Fibroblast of lung (primary cell): ENCODE measurements around the gene SPATA16. TPM values are rescaled to one million over a fixed set of nuclear protein-coding genes. Genes with fewer than 3 reads are reported as not detected.

Experiments used
- DNase-seq, 2 donors: peaks; one replicate each; pipeline versions ENCODE4 v3.0.0 to v3.0.0-alpha.2; 2010; ENCODE audit warnings: low read depth in 2 of 2
- H2AFZ ChIP-seq: 2 replicates; pipeline ENCODE4 v1.5.1; 2012; ENCODE audit warnings: low read length, control low read depth, inconsistent platforms
- H3K27ac ChIP-seq: 2 replicates; pipeline ENCODE4 v1.5.1; 2011; ENCODE audit warnings: low read length, control low read depth; ENCODE audit not compliant: insufficient read depth
- H3K27me3 ChIP-seq: 2 replicates; pipeline ENCODE4 v1.5.1; 2011; ENCODE audit warnings: mild to moderate bottlenecking, low read length; ENCODE audit not compliant: control insufficient read depth, insufficient read depth
- H3K36me3 ChIP-seq: 2 replicates; pipeline ENCODE4 v1.5.1; 2011; ENCODE audit warnings: low read length; ENCODE audit not compliant: control insufficient read depth, insufficient read depth
- H3K4me1 ChIP-seq: 2 replicates; pipeline ENCODE4 v1.5.1; 2011; ENCODE audit warnings: low read length; ENCODE audit not compliant: control insufficient read depth, insufficient read depth; ENCODE audit errors: extremely low read depth
- H3K4me2 ChIP-seq: 2 replicates; pipeline ENCODE4 v1.5.1; 2011; ENCODE audit warnings: low read length, control low read depth; ENCODE audit not compliant: insufficient read depth; ENCODE audit errors: extremely low read depth
- H3K4me3 ChIP-seq, 4 experiments: fragments of 200-600 bp in 1 of 4; sonication (generic) in 1 of 4; replicated peaks in 1 of 4; 2 replicates each; pipeline ENCODE4 v1.5.1; 2011 to 2016; ENCODE audit warnings: low read length in 4 of 4, low read depth in 3 of 4, mild to moderate bottlenecking in 3 of 4, control low read depth in 2 of 4, inconsistent platforms in 1 of 4, mixed read lengths in 1 of 4; ENCODE audit not compliant: insufficient read depth in 1 of 4; ENCODE audit errors: control extremely low read depth in 1 of 4
- H3K79me2 ChIP-seq: 2 replicates; pipeline ENCODE4 v1.5.1; 2012; ENCODE audit warnings: mild to moderate bottlenecking, low read length, inconsistent platforms; ENCODE audit not compliant: control insufficient read depth, insufficient read depth
- H3K9ac ChIP-seq: 2 replicates; pipeline ENCODE4 v1.5.1; 2011; ENCODE audit warnings: mild to moderate bottlenecking, low read length, control low read depth; ENCODE audit not compliant: insufficient read depth
- H3K9me3 ChIP-seq: 2 replicates; pipeline ENCODE4 v1.5.1; 2012; ENCODE audit warnings: low read depth, low read length; ENCODE audit not compliant: control insufficient read depth, insufficient read depth
- H4K20me1 ChIP-seq: 2 replicates; pipeline ENCODE4 v1.5.1; 2011; ENCODE audit warnings: low read length; ENCODE audit not compliant: control insufficient read depth, insufficient read depth; ENCODE audit errors: extremely low read depth
- EZH2 ChIP-seq: IDR thresholded peaks from 2 replicates; pipeline ENCODE4 v1.5.1; 2012; ENCODE audit warnings: low read length, control low read depth, mild to moderate bottlenecking; ENCODE audit errors: missing control alignments
- polyA plus RNA-seq, 2 donors: library from polyadenylated mRNA; depleted of rRNA in 1 of 2; stranded (reverse) in 1 of 2; unstranded in 1 of 2; fragments of >200 nt; gene quantifications; 2 replicates each; pipeline ENCODE4 v1.2.1, GENCODE V29; 2011 to 2012; ENCODE audit warnings: missing spikeins in 1 of 2
- total RNA-seq: library from RNA; depleted of rRNA; stranded (reverse); fragments of >200 nt; gene quantifications from 2 replicates; pipeline ENCODE4 v1.2.1, GENCODE V29; 2014
- TF ChIP-seq, protein P1 (sequence below), 2 donors: IDR thresholded peaks in 1 of 2; conservative IDR thresholded peaks in 1 of 2; 1 replicate in 1 of 2; 2 replicates in 1 of 2; pipeline ENCODE4 v1.5.1; 2011 to 2012; ENCODE audit warnings: low read length in 2 of 2, control low read depth in 1 of 2, inconsistent platforms in 1 of 2, low read depth in 1 of 2, mild to moderate bottlenecking in 1 of 2

SPATA16 gene
- total and polyA plus RNA-seq, 2 donors (not counting 1 experiment from before 2014, with no cell fraction given), result not detected

DNA sequence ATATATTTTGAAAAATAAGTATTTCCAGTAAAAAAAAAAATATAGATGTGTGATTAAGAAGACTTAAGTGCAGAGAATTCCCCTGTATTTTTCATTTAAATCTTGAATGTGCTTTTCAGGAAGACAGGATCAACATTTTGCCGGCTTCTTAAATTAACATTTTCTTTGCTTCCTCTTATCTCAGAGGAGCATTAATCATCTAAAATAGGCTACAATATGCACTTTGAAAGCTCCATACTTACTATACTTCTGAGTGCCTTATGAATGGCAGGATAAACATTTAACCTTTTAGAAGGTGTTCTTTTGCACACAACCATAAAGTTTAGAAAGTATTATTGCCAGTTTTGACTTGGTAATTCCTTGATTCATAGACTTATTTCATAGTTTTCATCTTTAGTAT is 226.2 kb downstream of the SPATA16 start:
- H2AFZ ChIP-seq, result no peak overlapping the region
- no peak overlapping the region for H3K4me3 ChIP-seq
- no peaks in the 10 kb centered on the region for H3K79me2 ChIP-seq
- no peaks in the 10 kb centered on the region for H3K9me3 ChIP-seq
- TF ChIP-seq, protein P1, sequence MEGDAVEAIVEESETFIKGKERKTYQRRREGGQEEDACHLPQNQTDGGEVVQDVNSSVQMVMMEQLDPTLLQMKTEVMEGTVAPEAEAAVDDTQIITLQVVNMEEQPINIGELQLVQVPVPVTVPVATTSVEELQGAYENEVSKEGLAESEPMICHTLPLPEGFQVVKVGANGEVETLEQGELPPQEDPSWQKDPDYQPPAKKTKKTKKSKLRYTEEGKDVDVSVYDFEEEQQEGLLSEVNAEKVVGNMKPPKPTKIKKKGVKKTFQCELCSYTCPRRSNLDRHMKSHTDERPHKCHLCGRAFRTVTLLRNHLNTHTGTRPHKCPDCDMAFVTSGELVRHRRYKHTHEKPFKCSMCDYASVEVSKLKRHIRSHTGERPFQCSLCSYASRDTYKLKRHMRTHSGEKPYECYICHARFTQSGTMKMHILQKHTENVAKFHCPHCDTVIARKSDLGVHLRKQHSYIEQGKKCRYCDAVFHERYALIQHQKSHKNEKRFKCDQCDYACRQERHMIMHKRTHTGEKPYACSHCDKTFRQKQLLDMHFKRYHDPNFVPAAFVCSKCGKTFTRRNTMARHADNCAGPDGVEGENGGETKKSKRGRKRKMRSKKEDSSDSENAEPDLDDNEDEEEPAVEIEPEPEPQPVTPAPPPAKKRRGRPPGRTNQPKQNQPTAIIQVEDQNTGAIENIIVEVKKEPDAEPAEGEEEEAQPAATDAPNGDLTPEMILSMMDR (conservative IDR thresholded peaks at IDR 0.05 in 1 of 2, IDR thresholded peaks at IDR 0.05 in 1 of 2; ENCODE audit: low read depth in 1 of 2, low read length in 2 of 2), result no peak
- TF ChIP-seq EZH2, result no peak
- H3K36me3 ChIP-seq, result no peaks in the 10 kb centered on the region
- H3K27ac ChIP-seq, result no peak overlapping the region
- peak in 1 of 2 donors; percentile 9 for DNase-seq
- no peak overlapping the region for H3K4me2 ChIP-seq
- no peaks in the 10 kb centered on the region for H4K20me1 ChIP-seq
- no peak overlapping the region for H3K9ac ChIP-seq
- H3K4me1 ChIP-seq, result no peaks in the 10 kb centered on the region
- H3K27me3 ChIP-seq, result no peaks in the 10 kb centered on the region

DNA sequence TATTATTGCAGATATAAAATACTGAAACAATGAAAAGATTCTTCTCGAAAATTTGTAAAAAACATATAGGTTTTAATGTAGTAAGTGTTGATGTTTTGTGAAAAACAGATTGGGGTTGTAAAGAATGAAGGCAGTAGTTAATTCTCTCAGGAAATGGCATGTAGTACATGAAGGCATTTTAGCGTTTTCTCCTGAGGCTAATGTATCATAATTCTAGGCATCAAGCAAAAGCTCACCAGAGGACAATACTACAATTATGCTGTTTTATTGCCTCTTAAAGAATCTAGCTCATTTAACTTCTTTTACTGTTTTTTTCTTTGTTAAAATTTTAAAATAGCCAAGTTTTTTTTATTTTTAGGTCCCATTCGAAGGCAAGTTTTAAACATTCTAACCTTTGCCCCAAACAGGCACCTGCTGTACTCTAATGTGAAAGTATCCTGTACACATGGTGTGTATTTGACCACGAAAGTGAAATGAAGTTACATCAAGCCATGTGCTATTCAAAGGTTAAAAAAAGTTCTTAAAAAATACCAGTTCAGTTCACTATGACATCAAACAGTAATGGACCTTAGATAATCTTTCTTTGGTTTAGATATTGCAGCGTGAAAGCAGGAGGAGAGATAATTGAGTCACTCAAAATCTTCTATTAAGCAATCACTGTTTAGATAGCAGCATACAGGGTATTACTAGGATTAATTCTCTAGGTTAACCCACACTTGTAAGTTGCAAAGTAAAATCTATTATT is 227.0 kb downstream of the SPATA16 start:
- Histone ChIP-seq H3K4me2 (no peak overlapping the region), H3K9me3 (no peaks in the 10 kb centered on the region), H3K27me3 (no peaks in the 10 kb centered on the region), H3K4me1 (no peaks in the 10 kb centered on the region), H2AFZ (no peak overlapping the region), H3K79me2 (no peaks in the 10 kb centered on the region), H3K9ac (no peak overlapping the region), H3K4me3 (no peak overlapping the region), H3K36me3 (no peaks in the 10 kb centered on the region), H4K20me1 (no peaks in the 10 kb centered on the region), H3K27ac (no peak overlapping the region)
- peak in 1 of 2 donors; percentile 16 for DNase-seq
- no peak for TF ChIP-seq EZH2
- TF ChIP-seq, protein P1 (conservative IDR thresholded peaks at IDR 0.05 in 1 of 2, IDR thresholded peaks at IDR 0.05 in 1 of 2; ENCODE audit: low read depth in 1 of 2, low read length in 2 of 2), result no peak

DNA sequence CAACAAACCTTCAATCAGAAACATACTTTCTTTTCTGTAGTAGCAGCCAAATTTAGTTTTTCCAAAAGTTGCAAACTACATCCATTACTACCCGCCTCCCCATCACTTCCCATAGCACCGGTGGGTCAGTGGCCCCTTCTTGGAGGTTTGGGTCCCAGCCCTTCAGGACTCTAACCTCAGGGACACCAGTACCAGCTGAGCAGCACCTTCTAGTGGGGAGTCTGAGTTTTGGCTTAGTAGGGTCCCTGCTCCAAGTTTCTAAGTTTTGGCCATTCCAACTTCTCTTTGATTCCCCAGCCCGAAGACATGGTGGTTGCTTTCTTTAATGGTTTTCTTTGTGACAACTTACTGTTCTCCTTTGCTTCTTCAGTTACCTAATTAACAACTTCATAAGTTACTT is 229.9 kb downstream of the SPATA16 start:
- H3K36me3 ChIP-seq, result no peaks in the 10 kb centered on the region
- no peaks in the 10 kb centered on the region for H3K4me1 ChIP-seq
- no peak overlapping the region for H3K4me2 ChIP-seq
- H3K9me3 ChIP-seq, result no peaks in the 10 kb centered on the region
- H3K27me3 ChIP-seq, result no peaks in the 10 kb centered on the region
- H3K27ac ChIP-seq, result no peak overlapping the region
- no peak overlapping the region for H3K4me3 ChIP-seq
- no peaks in the 10 kb centered on the region for H4K20me1 ChIP-seq
- no peak overlapping the region for H3K9ac ChIP-seq
- no peak overlapping the region for H2AFZ ChIP-seq
- DNase-seq, result no peak
- no peak for TF ChIP-seq EZH2
- TF ChIP-seq, protein P1 (conservative IDR thresholded peaks at IDR 0.05 in 1 of 2, IDR thresholded peaks at IDR 0.05 in 1 of 2; ENCODE audit: low read depth in 1 of 2, low read length in 2 of 2), result no peak
- H3K79me2 ChIP-seq, result no peaks in the 10 kb centered on the region
